ENCODE data around the gene MYOF.

GRCh38 chr10:93271347-93271746 is 210.8 kb downstream of the MYOF start:
- no peak for TF ChIP-seq EP300 (IDR thresholded peaks at IDR 0.05)
- no peak for TF ChIP-seq CTCF (IDR thresholded peaks at IDR 0.05)

All from stomach (tissue), 4 donors.